Erythroblast (primary cell): ENCODE measurements around the gene DBN1.

ENCODE experiments used
- GATA1 ChIP-seq: IDR thresholded peaks from 2 replicates; pipeline ENCODE4 v1.6.1; 2011; ENCODE audit warnings: low read depth, mild to moderate bottlenecking, control low read depth, low read length, moderate library complexity
- POLR2A ChIP-seq: IDR thresholded peaks from 2 replicates; pipeline ENCODE4 v1.6.1; 2011; ENCODE audit warnings: mild to moderate bottlenecking, low read length

- TF ChIP-seq POLR2A: no peak
- TF ChIP-seq GATA1: no peak
Measured at GRCh38 chr5:177447066-177447610, 26.3 kb downstream of the DBN1 start.
